Kidney (tissue), 14 donors: ENCODE results near the gene NOP9. TPM values are rescaled to one million over a fixed set of nuclear protein-coding genes. Genes with fewer than 3 reads are reported as not detected.

Experiments used
- DNase-seq, 5 donors: peaks; one replicate each; pipeline ENCODE4 v3.0.0-alpha.2; 2013 to 2020
- FAIRE-seq: peaks from 2 replicates; lab custom pipeline; 2012; peaks lifted over from hg19 to GRCh38; lab: Jason Lieb, UNC
- H3K27ac ChIP-seq, 2 donors: one replicate each; pipeline ENCODE4 v1.7.0; 2013; ENCODE audit warnings: low read depth in 2 of 2, low read length in 2 of 2, inconsistent platforms in 1 of 2
- H3K27me3 ChIP-seq: one replicate; pipeline ENCODE4 v1.7.1; 2013; ENCODE audit warnings: low read length, inconsistent platforms; ENCODE audit not compliant: control insufficient read depth, insufficient read depth
- H3K36me3 ChIP-seq, 3 donors: one replicate each; pipeline versions ENCODE4 v1.7.0 to v1.7.1; 2013; ENCODE audit warnings: low read length in 3 of 3, control low read depth in 1 of 3, inconsistent platforms in 1 of 3; ENCODE audit not compliant: insufficient read depth in 3 of 3, control insufficient read depth in 2 of 3
- H3K4me1 ChIP-seq, 3 donors: one replicate each; pipeline versions ENCODE4 v1.7.0 to v1.7.1; 2013; ENCODE audit warnings: low read length in 3 of 3, inconsistent platforms in 1 of 3, low read depth in 1 of 3; ENCODE audit not compliant: control insufficient read depth in 2 of 3, insufficient read depth in 2 of 3
- H3K4me3 ChIP-seq, 3 donors: one replicate each; pipeline versions ENCODE4 v1.7.0 to v1.8.1; 2013; ENCODE audit warnings: low read length in 3 of 3, control low read depth in 1 of 3, inconsistent platforms in 1 of 3
- H3K9ac ChIP-seq, 3 donors: one replicate each; pipeline versions ENCODE4 v1.7.0 to v1.7.1; 2013; ENCODE audit warnings: low read length in 3 of 3, control low read depth in 1 of 3, inconsistent platforms in 1 of 3
- H3K9me3 ChIP-seq, 3 donors: one replicate each; pipeline versions ENCODE4 v1.7.0 to v1.7.1; 2013; ENCODE audit warnings: low read length in 3 of 3, control low read depth in 1 of 3, inconsistent platforms in 1 of 3; ENCODE audit not compliant: control insufficient read depth in 2 of 3, insufficient read depth in 1 of 3
- CTCF ChIP-seq: IDR thresholded peaks from 3 replicates; pipeline ENCODE4 v1.5.1; 2012; ENCODE audit warnings: mild to moderate bottlenecking, moderate library complexity, borderline replicate concordance; ENCODE audit not compliant: insufficient read depth; ENCODE audit errors: extremely low read depth
- intact Hi-C: fragments of 100-400 bp; cut with DNase I; formaldehyde crosslinking; loops from one replicate; pipeline ENCODE4 v1.11.1; 2022
- polyA plus RNA-seq: library from polyadenylated mRNA; stranded (reverse); fragments of 350-450 nt; fragmentation: Illumina TruSeq; extraction: RNeasy Lipid Tissue Mini Kit (QIAGEN cat#74804); gene quantifications from one replicate; pipeline ENCODE4 v1.2.3, GENCODE V29; 2014; ENCODE audit warnings: low read depth, low replicate concordance; ENCODE audit not compliant: insufficient read depth
- total RNA-seq: library from RNA; stranded (reverse); fragmentation: NEBNext Ultra II Directional; extraction: Animal tissue kit (Norgen Biotek cat#: 25700); gene quantifications from one replicate; pipeline ENCODE4 v1.2.1, GENCODE V29; 2021
- donor health status: control.
- donor health status: control.
- donor health status: control.
- donor health status: control.
- donor health status: control.
- donor health status: DM: yes; HTN: yes; CAD: no.
- donor health status: Normal renal cell carcinoma (clear cell type).

The NOP9 gene
- total and polyA plus RNA-seq, 2 donors from 2014 or later: 8.6 to 25.7 TPM

DNA sequence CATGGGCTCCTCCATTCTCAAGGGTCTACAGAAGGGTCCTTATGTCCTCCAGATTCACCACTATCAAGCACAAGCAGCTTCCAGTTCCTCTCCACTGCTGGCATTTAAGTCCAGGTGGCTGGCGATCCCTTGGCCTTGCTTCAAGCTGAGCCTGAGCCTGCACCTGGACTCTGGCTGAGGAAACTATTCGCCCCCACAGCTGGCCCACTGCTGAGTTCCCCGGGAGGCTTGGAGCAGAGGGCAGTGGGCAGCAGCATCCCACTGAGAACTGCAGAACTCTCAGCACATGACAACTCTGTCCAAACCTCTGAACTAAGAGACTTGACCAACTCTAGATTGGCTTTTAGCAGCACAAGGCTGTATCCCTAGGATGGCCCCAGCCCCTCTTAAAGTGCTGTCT, 16.9 kb upstream of the NOP9 start:
- Histone ChIP-seq H3K4me3 (no peak overlapping the region), H3K9ac (no peak overlapping the region), H3K9me3 (no peaks in the 10 kb centered on the region), H3K36me3 (no peaks in the 10 kb centered on the region), H3K27me3 (no peaks in the 10 kb centered on the region), H3K4me1 (peaks cover 0 to 3% (median 0%) of the 10 kb centered on the region in 3 donors), H3K27ac (no peak overlapping the region)
- DNase-seq (no peak), FAIRE-seq (no peak)
- no peak for TF ChIP-seq CTCF
- intact Hi-C loops: no loop called here

- no peak for DNase-seq
- TF ChIP-seq CTCF: no peak
- peaks cover 0 to 3% (median 0%) of the 10 kb centered on the region in 3 donors for H3K4me1 ChIP-seq
- H3K9ac ChIP-seq: no peak overlapping the region
- no peak for FAIRE-seq
- no peaks in the 10 kb centered on the region for H3K27me3 ChIP-seq
- H3K4me3 ChIP-seq: no peak overlapping the region
- intact Hi-C loops: no loop called here
- no peaks in the 10 kb centered on the region for H3K9me3 ChIP-seq
- H3K36me3 ChIP-seq: no peaks in the 10 kb centered on the region
- no peak overlapping the region for H3K27ac ChIP-seq
Observed at GRCh38 chr14:24283796-24284460, 15.7 kb upstream of the NOP9 start.

- intact Hi-C loops: no loop called here
- DNase-seq: no peak
- Histone ChIP-seq H3K9ac (no peak overlapping the region), H3K9me3 (no peaks in the 10 kb centered on the region), H3K27ac (no peak overlapping the region), H3K36me3 (peaks cover 0 to 3% (median 3%) of the 10 kb centered on the region in 3 donors), H3K4me3 (no peak overlapping the region), H3K27me3 (no peaks in the 10 kb centered on the region), H3K4me1 (no peaks in the 10 kb centered on the region)
- no peak for FAIRE-seq
- no peak for TF ChIP-seq CTCF
Observed at GRCh38 chr14:24284501-24285035, 15.1 kb upstream of the NOP9 start.
